HEK293 (cell line): Measurements from ENCODE around the gene ZYX.

ENCODE experiments used
- CTCF ChIA-PET: fragments of 350-600 bp; formaldehyde crosslinking; extraction: SDS; loops from one replicate; lab custom pipeline; 2021; ENCODE audit warnings: antibody characterized with exemption; lab: Yijun Ruan, JAX
- POLR2A ChIA-PET: fragments of 300-600 bp; formaldehyde crosslinking; extraction: SDS; loops from one replicate; lab custom pipeline; 2020; ENCODE audit warnings: antibody characterized with exemption, inconsistent platforms; lab: Yijun Ruan, JAX
- H3K27ac ChIP-seq: fragments of 200-500 bp; sonication (Bioruptor generic); 2 replicates; pipeline ENCODE4 v1.5.1; 2014; ENCODE audit warnings: low read depth, low read length, control low read depth, inconsistent platforms; ENCODE audit errors: extremely low read depth
- H3K36me3 ChIP-seq, 2 experiments: fragments of 200-500 bp in 1 of 2; sonication (Bioruptor generic) in 1 of 2; 1 replicate in 1 of 2; 2 replicates in 1 of 2; pipeline ENCODE4 v1.5.1; 2014 to 2017; ENCODE audit warnings: inconsistent platforms in 2 of 2, low read length in 2 of 2; ENCODE audit not compliant: control insufficient read depth in 2 of 2, insufficient read depth in 1 of 2
- H3K4me1 ChIP-seq: fragments of 200-500 bp; sonication (Bioruptor generic); 2 replicates; pipeline ENCODE4 v1.5.1; 2014; ENCODE audit warnings: mild to moderate bottlenecking, low read length, inconsistent platforms; ENCODE audit not compliant: control insufficient read depth, insufficient read depth
- H3K4me3 ChIP-seq: 2 replicates; pipeline ENCODE4 v1.5.1; 2011; ENCODE audit warnings: low read depth, mild to moderate bottlenecking, control low read depth, low read length, moderate library complexity
- H3K9me3 ChIP-seq: fragments of 200-500 bp; sonication (Bioruptor generic); 2 replicates; pipeline ENCODE4 v1.5.1; 2014; ENCODE audit warnings: low read depth, low read length, inconsistent platforms; ENCODE audit not compliant: control insufficient read depth, insufficient read depth
- GFI1B ChIP-seq: fragments of 450-650 bp; formaldehyde crosslinking; IDR thresholded peaks from 2 replicates; pipeline ENCODE4 v1.5.1; 2016; ENCODE audit warnings: missing biosample characterization, missing genetic modification characterization
- HOXA7 ChIP-seq: sonication (generic); formaldehyde crosslinking; IDR thresholded peaks from 2 replicates; pipeline ENCODE4 v1.8.1; 2022; ENCODE audit warnings: missing genetic modification reagents, borderline replicate concordance
- SP7 ChIP-seq: fragments of 450-650 bp; formaldehyde crosslinking; IDR thresholded peaks from 2 replicates; pipeline ENCODE4 v1.5.1; 2016; ENCODE audit warnings: missing biosample characterization, missing genetic modification characterization
- ZBTB11 ChIP-seq: fragments of 450-650 bp; formaldehyde crosslinking; conservative IDR thresholded peaks from 2 replicates; pipeline ENCODE4 v1.5.1; 2016; ENCODE audit warnings: low read depth, missing biosample characterization, missing genetic modification characterization
- ZEB2 ChIP-seq: fragments of 450-650 bp; formaldehyde crosslinking; IDR thresholded peaks from 2 replicates; pipeline ENCODE4 v1.5.1; 2016; ENCODE audit warnings: missing biosample characterization, missing genetic modification characterization
- ZNF202 ChIP-seq: fragments of 450-650 bp; formaldehyde crosslinking; IDR thresholded peaks from 2 replicates; pipeline ENCODE4 v1.5.1; 2016; ENCODE audit warnings: missing biosample characterization, missing genetic modification characterization, borderline replicate concordance
- ZNF600 ChIP-seq: fragments of 450-650 bp; formaldehyde crosslinking; IDR thresholded peaks from 2 replicates; pipeline ENCODE4 v1.5.1; 2016; ENCODE audit warnings: missing biosample characterization, missing genetic modification characterization
- ZNF660 ChIP-seq: fragments of 450-650 bp; IDR thresholded peaks from 2 replicates; pipeline ENCODE4 v1.5.1; 2018; ENCODE audit warnings: missing biosample characterization, mild to moderate bottlenecking, missing genetic modification characterization
- TF ChIP-seq, protein P1 (sequence below): fragments of 450-650 bp; formaldehyde crosslinking; IDR thresholded peaks from 2 replicates; pipeline ENCODE4 v1.5.1; 2016; ENCODE audit warnings: missing biosample characterization, missing genetic modification characterization
- TF ChIP-seq, protein P2 (sequence below): fragments of 450-650 bp; formaldehyde crosslinking; IDR thresholded peaks from 2 replicates; pipeline ENCODE4 v1.5.1; 2016; ENCODE audit warnings: missing biosample characterization, missing genetic modification characterization
- TF ChIP-seq, protein P3 (sequence below): fragments of 450-650 bp; formaldehyde crosslinking; conservative IDR thresholded peaks from 2 replicates; pipeline ENCODE4 v1.5.1; 2016; ENCODE audit warnings: low read depth, missing biosample characterization, missing genetic modification characterization
- TF ChIP-seq, protein P4 (sequence below): fragments of 450-650 bp; formaldehyde crosslinking; IDR thresholded peaks from 2 replicates; pipeline ENCODE4 v1.5.1; 2016; ENCODE audit warnings: missing biosample characterization, missing genetic modification characterization
- TF ChIP-seq, protein P5 (sequence below): IDR thresholded peaks from 2 replicates; pipeline ENCODE4 v1.6.1; 2011; ENCODE audit warnings: mild to moderate bottlenecking, low read depth, low read length, borderline replicate concordance

The ZYX gene

DNA sequence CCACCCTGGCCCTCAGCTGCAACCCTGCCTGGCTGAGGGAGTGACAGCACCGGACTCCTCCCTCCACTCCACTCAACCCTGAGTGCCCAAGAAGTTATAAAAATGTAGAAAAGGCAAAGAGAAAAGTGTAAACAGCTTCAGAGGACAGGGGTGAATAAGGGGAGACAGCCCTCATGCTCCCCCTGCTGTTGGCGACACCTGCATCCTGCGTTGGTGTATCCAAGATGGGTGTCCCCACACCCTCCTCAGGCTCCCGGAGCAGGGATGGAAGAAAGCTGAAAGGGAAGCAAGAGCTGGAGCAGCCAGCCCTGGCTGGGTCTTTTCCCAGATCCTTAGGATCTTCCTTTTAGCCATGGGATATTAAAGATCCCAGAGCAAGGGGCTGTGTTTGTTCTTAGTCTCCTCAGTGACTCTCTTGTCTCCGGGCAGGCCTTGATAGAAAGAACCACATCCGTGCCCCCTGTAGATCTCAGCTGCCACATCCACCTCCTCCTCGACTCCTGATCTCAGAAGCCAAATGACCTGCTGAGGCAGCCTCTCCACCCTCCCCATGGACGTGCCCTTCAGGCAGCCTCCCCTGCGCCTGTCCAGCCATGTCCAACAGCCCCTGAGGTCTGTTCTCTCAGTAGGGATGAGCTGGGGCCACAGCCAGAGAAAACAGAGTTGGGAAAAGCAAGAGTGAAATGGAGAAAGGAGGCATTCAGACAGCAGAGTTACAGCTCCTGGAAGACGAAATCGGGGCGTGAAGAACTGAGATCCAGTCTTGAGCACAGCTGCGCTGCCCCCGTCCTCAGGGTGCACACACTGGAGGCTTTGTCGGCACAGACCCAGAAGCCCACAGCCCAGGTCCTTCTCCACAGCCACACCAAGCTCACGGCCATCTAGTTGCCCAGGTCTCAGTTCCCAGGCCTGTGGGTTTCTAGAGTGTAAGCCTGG lies 25.4 kb upstream of the ZYX start:
- TF ChIP-seq ZEB2 (tag by site-specific recombination) (no peak), ZBTB11 (tag by site-specific recombination) (0 out of 2 replicates have a peak, but pooled peaks have one; percentile 25), ZNF600 (tag by site-specific recombination) (no peak), SP7 (tag by site-specific recombination) (no peak)
- TF ChIP-seq, protein P1, sequence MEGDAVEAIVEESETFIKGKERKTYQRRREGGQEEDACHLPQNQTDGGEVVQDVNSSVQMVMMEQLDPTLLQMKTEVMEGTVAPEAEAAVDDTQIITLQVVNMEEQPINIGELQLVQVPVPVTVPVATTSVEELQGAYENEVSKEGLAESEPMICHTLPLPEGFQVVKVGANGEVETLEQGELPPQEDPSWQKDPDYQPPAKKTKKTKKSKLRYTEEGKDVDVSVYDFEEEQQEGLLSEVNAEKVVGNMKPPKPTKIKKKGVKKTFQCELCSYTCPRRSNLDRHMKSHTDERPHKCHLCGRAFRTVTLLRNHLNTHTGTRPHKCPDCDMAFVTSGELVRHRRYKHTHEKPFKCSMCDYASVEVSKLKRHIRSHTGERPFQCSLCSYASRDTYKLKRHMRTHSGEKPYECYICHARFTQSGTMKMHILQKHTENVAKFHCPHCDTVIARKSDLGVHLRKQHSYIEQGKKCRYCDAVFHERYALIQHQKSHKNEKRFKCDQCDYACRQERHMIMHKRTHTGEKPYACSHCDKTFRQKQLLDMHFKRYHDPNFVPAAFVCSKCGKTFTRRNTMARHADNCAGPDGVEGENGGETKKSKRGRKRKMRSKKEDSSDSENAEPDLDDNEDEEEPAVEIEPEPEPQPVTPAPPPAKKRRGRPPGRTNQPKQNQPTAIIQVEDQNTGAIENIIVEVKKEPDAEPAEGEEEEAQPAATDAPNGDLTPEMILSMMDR (tag by site-specific recombination) = no peak
- TF ChIP-seq, protein P2, sequence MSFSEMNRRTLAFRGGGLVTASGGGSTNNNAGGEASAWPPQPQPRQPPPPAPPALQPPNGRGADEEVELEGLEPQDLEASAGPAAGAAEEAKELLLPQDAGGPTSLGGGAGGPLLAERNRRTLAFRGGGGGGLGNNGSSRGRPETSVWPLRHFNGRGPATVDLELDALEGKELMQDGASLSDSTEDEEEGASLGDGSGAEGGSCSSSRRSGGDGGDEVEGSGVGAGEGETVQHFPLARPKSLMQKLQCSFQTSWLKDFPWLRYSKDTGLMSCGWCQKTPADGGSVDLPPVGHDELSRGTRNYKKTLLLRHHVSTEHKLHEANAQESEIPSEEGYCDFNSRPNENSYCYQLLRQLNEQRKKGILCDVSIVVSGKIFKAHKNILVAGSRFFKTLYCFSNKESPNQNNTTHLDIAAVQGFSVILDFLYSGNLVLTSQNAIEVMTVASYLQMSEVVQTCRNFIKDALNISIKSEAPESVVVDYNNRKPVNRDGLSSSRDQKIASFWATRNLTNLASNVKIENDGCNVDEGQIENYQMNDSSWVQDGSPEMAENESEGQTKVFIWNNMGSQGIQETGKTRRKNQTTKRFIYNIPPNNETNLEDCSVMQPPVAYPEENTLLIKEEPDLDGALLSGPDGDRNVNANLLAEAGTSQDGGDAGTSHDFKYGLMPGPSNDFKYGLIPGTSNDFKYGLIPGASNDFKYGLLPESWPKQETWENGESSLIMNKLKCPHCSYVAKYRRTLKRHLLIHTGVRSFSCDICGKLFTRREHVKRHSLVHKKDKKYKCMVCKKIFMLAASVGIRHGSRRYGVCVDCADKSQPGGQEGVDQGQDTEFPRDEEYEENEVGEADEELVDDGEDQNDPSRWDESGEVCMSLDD (tag by site-specific recombination) = no peak
- TF ChIP-seq, protein P3, sequence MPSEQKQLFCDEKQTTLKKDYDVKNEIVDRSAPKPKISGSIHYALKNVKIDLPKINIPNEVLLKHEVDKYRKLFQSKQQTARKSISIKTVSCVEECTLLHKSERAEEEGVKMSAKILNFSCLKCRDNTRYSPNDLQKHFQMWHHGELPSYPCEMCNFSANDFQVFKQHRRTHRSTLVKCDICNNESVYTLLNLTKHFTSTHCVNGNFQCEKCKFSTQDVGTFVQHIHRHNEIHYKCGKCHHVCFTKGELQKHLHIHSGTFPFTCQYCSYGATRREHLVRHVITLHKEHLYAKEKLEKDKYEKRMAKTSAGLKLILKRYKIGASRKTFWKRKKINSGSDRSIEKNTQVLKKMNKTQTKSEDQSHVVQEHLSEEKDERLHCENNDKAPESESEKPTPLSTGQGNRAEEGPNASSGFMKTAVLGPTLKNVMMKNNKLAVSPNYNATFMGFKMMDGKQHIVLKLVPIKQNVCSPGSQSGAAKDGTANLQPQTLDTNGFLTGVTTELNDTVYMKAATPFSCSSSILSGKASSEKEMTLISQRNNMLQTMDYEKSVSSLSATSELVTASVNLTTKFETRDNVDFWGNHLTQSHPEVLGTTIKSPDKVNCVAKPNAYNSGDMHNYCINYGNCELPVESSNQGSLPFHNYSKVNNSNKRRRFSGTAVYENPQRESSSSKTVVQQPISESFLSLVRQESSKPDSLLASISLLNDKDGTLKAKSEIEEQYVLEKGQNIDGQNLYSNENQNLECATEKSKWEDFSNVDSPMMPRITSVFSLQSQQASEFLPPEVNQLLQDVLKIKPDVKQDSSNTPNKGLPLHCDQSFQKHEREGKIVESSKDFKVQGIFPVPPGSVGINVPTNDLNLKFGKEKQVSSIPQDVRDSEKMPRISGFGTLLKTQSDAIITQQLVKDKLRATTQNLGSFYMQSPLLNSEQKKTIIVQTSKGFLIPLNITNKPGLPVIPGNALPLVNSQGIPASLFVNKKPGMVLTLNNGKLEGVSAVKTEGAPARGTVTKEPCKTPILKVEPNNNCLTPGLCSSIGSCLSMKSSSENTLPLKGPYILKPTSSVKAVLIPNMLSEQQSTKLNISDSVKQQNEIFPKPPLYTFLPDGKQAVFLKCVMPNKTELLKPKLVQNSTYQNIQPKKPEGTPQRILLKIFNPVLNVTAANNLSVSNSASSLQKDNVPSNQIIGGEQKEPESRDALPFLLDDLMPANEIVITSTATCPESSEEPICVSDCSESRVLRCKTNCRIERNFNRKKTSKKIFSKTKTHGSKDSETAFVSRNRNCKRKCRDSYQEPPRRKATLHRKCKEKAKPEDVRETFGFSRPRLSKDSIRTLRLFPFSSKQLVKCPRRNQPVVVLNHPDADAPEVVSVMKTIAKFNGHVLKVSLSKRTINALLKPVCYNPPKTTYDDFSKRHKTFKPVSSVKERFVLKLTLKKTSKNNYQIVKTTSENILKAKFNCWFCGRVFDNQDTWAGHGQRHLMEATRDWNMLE = no peak
- Histone ChIP-seq H3K9me3 (no peaks in the 10 kb centered on the region), H3K36me3 (peaks cover 0 to 32% of the 10 kb centered on the region in 2 experiments; a peak in 1 of 3 replicates), H3K27ac (no peak overlapping the region), H3K4me1 (no peaks in the 10 kb centered on the region), H3K4me3 (no peak overlapping the region)
- ChIA-PET CTCF (interaction anchor here (0.6 to 2.0 kb wide), 5 partner anchors 10 to 624 kb away, joined by 3 to 8 read pairs (median 4); no protein-coding TSS in a partner anchor), POLR2A (interaction anchor here (0.7 kb wide), 1 partner anchor 38 kb away, joined by 3 read pairs; no protein-coding TSS in a partner anchor)

DNA sequence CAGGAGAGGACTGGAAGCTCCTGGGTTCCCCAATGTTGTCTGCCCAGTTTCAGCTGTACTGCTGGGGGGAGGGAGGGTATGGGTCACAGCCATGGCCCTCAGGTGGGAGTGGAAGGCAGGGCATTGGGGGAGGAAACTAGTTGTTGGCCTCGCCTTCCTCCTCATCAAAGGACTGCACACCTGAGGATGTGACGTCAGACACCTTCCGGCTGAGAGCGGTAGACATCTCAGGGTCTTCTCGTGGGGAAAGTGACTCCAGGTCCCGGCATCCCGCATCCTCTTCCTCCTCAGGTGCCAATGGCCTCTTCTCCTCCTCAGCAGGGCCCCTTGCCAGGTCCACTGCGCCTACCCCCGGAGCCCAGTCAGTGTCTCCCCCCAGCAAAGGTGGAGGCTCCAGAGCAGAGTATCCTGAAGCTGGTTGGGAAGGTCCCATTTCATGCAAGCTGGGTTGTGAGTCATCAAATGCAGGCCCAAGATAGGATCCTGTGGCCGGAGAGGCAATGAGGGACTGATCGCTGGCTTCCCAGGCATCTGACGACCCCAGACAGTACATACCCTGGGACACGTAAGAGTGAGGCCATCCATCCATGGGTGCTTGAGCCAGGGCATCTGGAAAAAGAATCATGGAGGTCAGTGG lies 24.6 kb upstream of the ZYX start:
- no peaks in the 10 kb centered on the region for H3K9me3 ChIP-seq
- H3K36me3 ChIP-seq = peaks cover 0 to 32% of the 10 kb centered on the region in 2 experiments; a peak in 1 of 3 replicates
- ChIA-PET POLR2A (no interaction called here), CTCF (interaction anchor here (0.6 to 2.0 kb wide), 4 partner anchors 11 to 54 kb away, joined by 3 to 8 read pairs (median 4); no protein-coding TSS in a partner anchor)
- no peak overlapping the region for H3K4me3 ChIP-seq
- no peaks in the 10 kb centered on the region for H3K4me1 ChIP-seq
- H3K27ac ChIP-seq = no peak overlapping the region
- no peak for TF ChIP-seq ZNF202
- TF ChIP-seq, protein P4, sequence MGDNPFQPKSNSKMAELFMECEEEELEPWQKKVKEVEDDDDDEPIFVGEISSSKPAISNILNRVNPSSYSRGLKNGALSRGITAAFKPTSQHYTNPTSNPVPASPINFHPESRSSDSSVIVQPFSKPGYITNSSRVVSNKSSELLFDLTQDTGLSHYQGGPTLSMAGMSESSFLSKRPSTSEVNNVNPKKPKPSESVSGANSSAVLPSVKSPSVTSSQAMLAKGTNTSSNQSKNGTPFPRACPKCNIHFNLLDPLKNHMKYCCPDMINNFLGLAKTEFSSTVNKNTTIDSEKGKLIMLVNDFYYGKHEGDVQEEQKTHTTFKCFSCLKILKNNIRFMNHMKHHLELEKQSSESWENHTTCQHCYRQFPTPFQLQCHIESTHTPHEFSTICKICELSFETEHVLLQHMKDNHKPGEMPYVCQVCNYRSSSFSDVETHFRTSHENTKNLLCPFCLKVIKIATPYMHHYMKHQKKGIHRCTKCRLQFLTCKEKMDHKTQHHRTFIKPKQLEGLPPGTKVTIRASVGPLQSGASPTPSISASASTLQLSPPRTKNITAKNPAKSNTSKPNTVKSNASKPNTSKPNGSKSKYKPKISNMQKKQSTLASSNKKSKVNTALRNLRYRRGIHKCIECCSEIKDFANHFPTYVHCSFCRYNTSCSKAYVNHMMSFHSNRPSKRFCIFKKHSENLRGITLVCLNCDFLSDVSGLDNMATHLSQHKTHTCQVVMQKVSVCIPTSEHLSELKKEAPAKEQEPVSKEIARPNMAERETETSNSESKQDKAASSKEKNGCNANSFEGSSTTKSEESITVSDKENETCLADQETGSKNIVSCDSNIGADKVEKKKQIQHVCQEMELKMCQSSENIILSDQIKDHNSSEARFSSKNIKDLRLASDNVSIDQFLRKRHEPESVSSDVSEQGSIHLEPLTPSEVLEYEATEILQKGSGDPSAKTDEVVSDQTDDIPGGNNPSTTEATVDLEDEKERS (tag by site-specific recombination) = no peak
- no peak for TF ChIP-seq GFI1B (tag by site-specific recombination)
- TF ChIP-seq, protein P5, sequence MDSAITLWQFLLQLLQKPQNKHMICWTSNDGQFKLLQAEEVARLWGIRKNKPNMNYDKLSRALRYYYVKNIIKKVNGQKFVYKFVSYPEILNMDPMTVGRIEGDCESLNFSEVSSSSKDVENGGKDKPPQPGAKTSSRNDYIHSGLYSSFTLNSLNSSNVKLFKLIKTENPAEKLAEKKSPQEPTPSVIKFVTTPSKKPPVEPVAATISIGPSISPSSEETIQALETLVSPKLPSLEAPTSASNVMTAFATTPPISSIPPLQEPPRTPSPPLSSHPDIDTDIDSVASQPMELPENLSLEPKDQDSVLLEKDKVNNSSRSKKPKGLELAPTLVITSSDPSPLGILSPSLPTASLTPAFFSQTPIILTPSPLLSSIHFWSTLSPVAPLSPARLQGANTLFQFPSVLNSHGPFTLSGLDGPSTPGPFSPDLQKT = no peak
- no peak for TF ChIP-seq HOXA7 (CRISPR knock-in tag)
- TF ChIP-seq ZNF660 (tag by site-specific recombination) = no peak
